GM12864 (cell line): Measurements from ENCODE around the gene MGLL.

Source experiments
- DNase-seq: peaks from one replicate; pipeline ENCODE4 v3.0.0-alpha.2; 2011; ENCODE audit warnings: low read depth
- H3K4me3 ChIP-seq: 2 replicates; pipeline ENCODE4 v1.5.1; 2011; ENCODE audit warnings: mild to moderate bottlenecking, low read depth, low read length, control low read depth
- CTCF ChIP-seq: IDR thresholded peaks from 2 replicates; pipeline ENCODE4 v1.5.1; 2011; ENCODE audit warnings: low read depth, mild to moderate bottlenecking, moderate library complexity, low read length, control low read depth, inconsistent platforms; ENCODE audit errors: missing control alignments

The MGLL gene

GRCh38 chr3:127849368-127849767 lies 27.1 kb upstream of the MGLL start:
- no peak overlapping the region for H3K4me3 ChIP-seq
- TF ChIP-seq CTCF, result no peak
- DNase-seq, result no peak

- H3K4me3 ChIP-seq, result no peak overlapping the region
Observed at GRCh38 chr3:127848131-127849129, 26.1 kb upstream of the MGLL start.

GRCh38 chr3:127847236-127847720 lies 25.0 kb upstream of the MGLL start:
- no peak for DNase-seq
- no peak overlapping the region for H3K4me3 ChIP-seq
- no peak for TF ChIP-seq CTCF

More at GRCh38 chr3:127848131-127849129, 26.1 kb upstream of the MGLL start:
- no peak for DNase-seq
- TF ChIP-seq CTCF, result no peak

GRCh38 chr3:127846576-127846975 lies 24.3 kb upstream of the MGLL start:
- no peak for DNase-seq
- H3K4me3 ChIP-seq, result no peak overlapping the region
- no peak for TF ChIP-seq CTCF

- no peak for DNase-seq
- no peak overlapping the region for H3K4me3 ChIP-seq
- TF ChIP-seq CTCF, result no peak
Observed at GRCh38 chr3:127844326-127844942, 22.1 kb upstream of the MGLL start.

- no peak for TF ChIP-seq CTCF
- no peak overlapping the region for H3K4me3 ChIP-seq
- DNase-seq, result no peak
Observed at GRCh38 chr3:127840671-127841070, 18.4 kb upstream of the MGLL start.
